IMR-90 (cell line): Measurements from ENCODE around the gene OR2T6. TPM values are rescaled to one million over a fixed set of nuclear protein-coding genes. Genes with fewer than 3 reads are reported as not detected.

Experiments used
- ATAC-seq: fragments of 200-7000 bp; cut with Tn5 transposase; 2 replicates; pipeline ENCODE4 v1.9.1; 2020; ENCODE audit warnings: low read depth, mild to moderate bottlenecking, moderate library complexity
- BruUV-seq: library from RNA; stranded (reverse); fragments of 400-500 nt; replicated peaks from 2 replicates; lab custom pipeline; 2021; lab: Mats Ljungman, UMichigan
- CTCF ChIA-PET: fragments of 300-600 bp; formaldehyde crosslinking; extraction: SDS; loops from one replicate; lab custom pipeline; 2021; ENCODE audit warnings: antibody characterized with exemption; lab: Yijun Ruan, JAX
- POLR2A ChIA-PET: fragments of 300-600 bp; sonication (Branson Sonifier 250); formaldehyde crosslinking; loops from one replicate; lab custom pipeline; 2022; ENCODE audit warnings: antibody characterized with exemption; ENCODE audit not compliant: unreplicated experiment; lab: Charles Lee
- DNase-seq: peaks from one replicate; pipeline ENCODE4 v3.0.0; 2013
- H2AFZ ChIP-seq: replicated peaks from 2 replicates; pipeline ENCODE3; 2013; ENCODE audit warnings: low read length, mild to moderate bottlenecking; ENCODE audit not compliant: poor library complexity
- H2AK5ac ChIP-seq: 2 replicates; pipeline ENCODE4 v1.6.1; 2013; ENCODE audit warnings: low read depth, low read length, inconsistent platforms
- H2AK9ac ChIP-seq: replicated peaks from 2 replicates; pipeline ENCODE3; 2013; ENCODE audit warnings: mild to moderate bottlenecking, low read depth, low read length, moderate library complexity; ENCODE audit not compliant: poor library complexity
- H2BK120ac ChIP-seq: 2 replicates; pipeline ENCODE4 v1.6.1; 2013; ENCODE audit warnings: low read depth, low read length, inconsistent platforms
- H2BK15ac ChIP-seq: 3 replicates; pipeline ENCODE4 v1.6.1; 2013; ENCODE audit warnings: low read depth, low read length, inconsistent platforms
- H2BK20ac ChIP-seq: 2 replicates; pipeline ENCODE4 v1.6.1; 2013; ENCODE audit warnings: low read depth, mild to moderate bottlenecking, inconsistent platforms, low read length, moderate library complexity
- H2BK5ac ChIP-seq: 2 replicates; pipeline ENCODE4 v1.6.1; 2013; ENCODE audit warnings: mild to moderate bottlenecking, low read depth, low read length, inconsistent platforms; ENCODE audit not compliant: poor library complexity, severe bottlenecking
- H3K14ac ChIP-seq: replicated peaks from 2 replicates; pipeline ENCODE4 v1.6.1; 2013; ENCODE audit warnings: low read depth, low read length, inconsistent platforms
- H3K18ac ChIP-seq: 2 replicates; pipeline ENCODE4 v1.6.1; 2013; ENCODE audit warnings: low read depth, low read length, control low read depth
- H3K23ac ChIP-seq: 2 replicates; pipeline ENCODE4 v1.6.1; 2013; ENCODE audit warnings: low read depth, low read length, inconsistent platforms
- H3K27ac ChIP-seq: 2 replicates; pipeline ENCODE4 v1.5.1; 2013; ENCODE audit warnings: mild to moderate bottlenecking, control low read depth, low read length; ENCODE audit not compliant: insufficient read depth
- H3K27me3 ChIP-seq: 2 replicates; pipeline ENCODE4 v1.6.1; 2013; ENCODE audit warnings: low read length; ENCODE audit not compliant: control insufficient read depth, insufficient read depth
- H3K36me3 ChIP-seq: 2 replicates; pipeline ENCODE4 v1.6.1; 2013; ENCODE audit warnings: low read length, mixed read lengths; ENCODE audit not compliant: control insufficient read depth, insufficient read depth
- H3K4ac ChIP-seq: 2 replicates; pipeline ENCODE4 v1.6.1; 2013; ENCODE audit warnings: low read depth, low read length, inconsistent platforms
- H3K4me1 ChIP-seq: 2 replicates; pipeline ENCODE4 v1.6.1; 2013; ENCODE audit warnings: low read length, mixed read lengths; ENCODE audit not compliant: control insufficient read depth, insufficient read depth
- H3K4me2 ChIP-seq: 2 replicates; pipeline ENCODE4 v1.6.1; 2013; ENCODE audit warnings: low read depth, mild to moderate bottlenecking, control low read depth, low read length, moderate library complexity
- H3K4me3 ChIP-seq: 2 replicates; pipeline ENCODE4 v1.5.1; 2013; ENCODE audit warnings: low read depth, mild to moderate bottlenecking, control low read depth, low read length, moderate library complexity; ENCODE audit not compliant: insufficient read depth
- H3K56ac ChIP-seq: 2 replicates; pipeline ENCODE4 v1.6.1; 2013; ENCODE audit warnings: low read length, inconsistent platforms; ENCODE audit not compliant: insufficient read depth; ENCODE audit errors: extremely low read depth
- H3K79me1 ChIP-seq, 2 experiments: 2 replicates each; pipeline ENCODE4 v1.6.1; 2013; ENCODE audit warnings: low read length in 2 of 2, inconsistent platforms in 1 of 2, low read depth in 1 of 2
- H3K9ac ChIP-seq: 2 replicates; pipeline ENCODE4 v1.6.1; 2013; ENCODE audit warnings: low read depth, low read length, control low read depth
- H3K9me1 ChIP-seq: 2 replicates; pipeline ENCODE4 v1.6.1; 2013; ENCODE audit warnings: low read length, inconsistent platforms; ENCODE audit not compliant: insufficient read depth
- H3K9me3 ChIP-seq: 2 replicates; pipeline ENCODE4 v1.6.1; 2013; ENCODE audit warnings: low read length; ENCODE audit not compliant: control insufficient read depth, insufficient read depth
- H4K20me1 ChIP-seq: 2 replicates; pipeline ENCODE4 v1.6.1; 2013; ENCODE audit warnings: low read length, inconsistent platforms; ENCODE audit not compliant: insufficient read depth
- H4K5ac ChIP-seq: 2 replicates; pipeline ENCODE4 v1.6.1; 2013; ENCODE audit warnings: mild to moderate bottlenecking, low read depth, low read length, control low read depth
- H4K8ac ChIP-seq, 2 experiments: 2 replicates each; pipeline ENCODE4 v1.6.1; 2013; ENCODE audit warnings: low read depth in 2 of 2, low read length in 2 of 2, control low read depth in 1 of 2, inconsistent platforms in 1 of 2
- H4K91ac ChIP-seq: 2 replicates; pipeline ENCODE4 v1.6.1; 2013; ENCODE audit warnings: low read depth, low read length, inconsistent platforms; ENCODE audit not compliant: insufficient read depth
- BHLHE40 ChIP-seq: fragments of 150-350 bp; IDR thresholded peaks from 2 replicates; pipeline ENCODE4 v1.6.1; 2016; ENCODE audit warnings: mild to moderate bottlenecking, low read depth, low read length
- CEBPB ChIP-seq: IDR thresholded peaks from 2 replicates; pipeline ENCODE4 v1.6.1; 2012; ENCODE audit warnings: low read depth, low read length, improper control_type of control experiment
- FOS ChIP-seq: fragments of 150-350 bp; IDR thresholded peaks from 2 replicates; pipeline ENCODE4 v1.6.1; 2016; ENCODE audit warnings: low read depth, low read length
- MAFK ChIP-seq: IDR thresholded peaks from 2 replicates; pipeline ENCODE4 v1.6.1; 2012; ENCODE audit warnings: low read depth, low read length, improper control_type of control experiment
- MXI1 ChIP-seq: IDR thresholded peaks from 2 replicates; pipeline ENCODE4 v1.6.1; 2012; ENCODE audit warnings: low read depth, mild to moderate bottlenecking, low read length, moderate library complexity, borderline replicate concordance
- POLR2A ChIP-seq: IDR thresholded peaks from 2 replicates; pipeline ENCODE4 v1.6.1; 2012; ENCODE audit warnings: mild to moderate bottlenecking, low read depth, low read length
- RAD21 ChIP-seq: IDR thresholded peaks from 2 replicates; pipeline ENCODE4 v1.6.1; 2012; ENCODE audit warnings: low read length, improper control_type of control experiment
- RCOR1 ChIP-seq: IDR thresholded peaks from 2 replicates; pipeline ENCODE4 v1.6.1; 2012; ENCODE audit warnings: mild to moderate bottlenecking, low read length, improper control_type of control experiment; ENCODE audit not compliant: insufficient replicate concordance
- WGBS, 2 experiments: methylation state at CpG; one replicate each; pipeline versions ENCODE4 v1.1.5 to v1.1.7; 2013; ENCODE audit warnings: missing lambda C conversion rate in 2 of 2; ENCODE audit not compliant: insufficient read length in 1 of 2; ENCODE audit errors: extremely low coverage in 2 of 2; 5-methylcytosine and 5-hydroxymethylcytosine counted together
- dilution Hi-C: fragments of 300-500 bp; cut with HindIII; formaldehyde crosslinking; loops from one replicate; pipeline ENCODE4 v1.14.3; 2018; ENCODE audit warnings: low sequenced_read_pairs; ENCODE audit not compliant: unreplicated experiment
- in situ Hi-C: fragments of 300-500 bp; cut with MboI; formaldehyde crosslinking; loops from 3 replicates; pipeline ENCODE4 v1.14.3; 2019; ENCODE audit warnings: low sequenced_read_pairs, inconsistent platforms, mixed read lengths
- intact Hi-C: fragments of 100-400 bp; cut with micrococcal nuclease; formaldehyde crosslinking; loops from 2 replicates; pipeline ENCODE4 v1.10.0; 2022
- polyA plus RNA-seq, 3 experiments: library from polyadenylated mRNA; depleted of rRNA; stranded (reverse); fragments of >200 nt; gene quantifications; 2 replicates each; pipeline ENCODE4 v1.2.3, GENCODE V29; 2012; ENCODE audit warnings: low replicate concordance in 1 of 3
- total RNA-seq: library from RNA; depleted of rRNA; stranded (reverse); fragments of >200 nt; gene quantifications from 2 replicates; pipeline ENCODE4 v1.2.3, GENCODE V29; 2012
- TF ChIP-seq, protein P1 (sequence below): fragments of 150-350 bp; IDR thresholded peaks from 2 replicates; pipeline ENCODE4 v1.6.1; 2016; ENCODE audit warnings: low read depth, mild to moderate bottlenecking, low read length, moderate library complexity, borderline replicate concordance
- TF ChIP-seq, protein P2 (sequence below): fragments of 150-350 bp; IDR thresholded peaks from 2 replicates; pipeline ENCODE4 v1.6.1; 2017; ENCODE audit warnings: mild to moderate bottlenecking, antibody characterized with exemption, low read length, low read depth

OR2T6 gene
- total and polyA plus RNA-seq, 2 of the 4 experiments (the other 2 are of a cell fraction) = not detected

DNA sequence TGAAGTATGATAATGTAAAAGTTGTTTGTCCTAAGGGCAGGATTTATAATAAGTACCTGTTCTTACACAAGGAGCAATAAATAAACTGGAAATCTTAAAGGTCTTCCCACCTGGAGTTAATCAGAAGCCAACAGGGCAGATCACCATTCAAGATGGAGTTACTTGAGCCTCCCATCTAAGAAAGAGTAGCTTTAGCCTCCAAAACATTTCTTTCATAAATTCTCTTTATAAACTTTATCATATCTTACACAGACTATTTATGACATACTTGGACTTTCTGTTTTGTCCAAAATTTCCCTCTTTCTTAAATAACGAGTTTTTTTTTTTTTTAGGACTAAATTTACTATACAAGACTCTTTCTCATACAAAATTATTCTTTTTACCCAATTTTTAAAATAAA is 45.8 kb downstream of the OR2T6 start:
- CTCF ChIA-PET = no interaction called here
- no peak overlapping the region for H3K4ac ChIP-seq
- no peak for TF ChIP-seq RAD21
- TF ChIP-seq CEBPB = no peak
- no peak for TF ChIP-seq RCOR1
- no peak for TF ChIP-seq FOS
- TF ChIP-seq, protein P1, sequence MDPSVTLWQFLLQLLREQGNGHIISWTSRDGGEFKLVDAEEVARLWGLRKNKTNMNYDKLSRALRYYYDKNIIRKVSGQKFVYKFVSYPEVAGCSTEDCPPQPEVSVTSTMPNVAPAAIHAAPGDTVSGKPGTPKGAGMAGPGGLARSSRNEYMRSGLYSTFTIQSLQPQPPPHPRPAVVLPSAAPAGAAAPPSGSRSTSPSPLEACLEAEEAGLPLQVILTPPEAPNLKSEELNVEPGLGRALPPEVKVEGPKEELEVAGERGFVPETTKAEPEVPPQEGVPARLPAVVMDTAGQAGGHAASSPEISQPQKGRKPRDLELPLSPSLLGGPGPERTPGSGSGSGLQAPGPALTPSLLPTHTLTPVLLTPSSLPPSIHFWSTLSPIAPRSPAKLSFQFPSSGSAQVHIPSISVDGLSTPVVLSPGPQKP = no peak
- TF ChIP-seq BHLHE40 = no peak
- TF ChIP-seq, protein P2, sequence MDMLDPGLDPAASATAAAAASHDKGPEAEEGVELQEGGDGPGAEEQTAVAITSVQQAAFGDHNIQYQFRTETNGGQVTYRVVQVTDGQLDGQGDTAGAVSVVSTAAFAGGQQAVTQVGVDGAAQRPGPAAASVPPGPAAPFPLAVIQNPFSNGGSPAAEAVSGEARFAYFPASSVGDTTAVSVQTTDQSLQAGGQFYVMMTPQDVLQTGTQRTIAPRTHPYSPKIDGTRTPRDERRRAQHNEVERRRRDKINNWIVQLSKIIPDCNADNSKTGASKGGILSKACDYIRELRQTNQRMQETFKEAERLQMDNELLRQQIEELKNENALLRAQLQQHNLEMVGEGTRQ = no peak
- no peak for TF ChIP-seq MAFK
- no peak for TF ChIP-seq MXI1
- no peak for TF ChIP-seq POLR2A
- no peak for ATAC-seq
- H2BK15ac ChIP-seq = no peak overlapping the region
- WGBS, 2 experiments = no CpG with 5 or more reads among the region's 1 CpG
- POLR2A ChIA-PET = no interaction called here
- H2AK9ac ChIP-seq = no peak overlapping the region
- H4K5ac ChIP-seq = no peak overlapping the region
- H4K91ac ChIP-seq = no peak overlapping the region
- H4K8ac ChIP-seq = no peak overlapping the region
- BruUV-seq = no TSS peak
- no peak overlapping the region for H2AFZ ChIP-seq
- no peak overlapping the region for H3K18ac ChIP-seq
- H3K56ac ChIP-seq = no peak overlapping the region
- dilution Hi-C loops = no loop called here
- H2BK5ac ChIP-seq = no peak overlapping the region
- no peak for DNase-seq
- peaks cover 9% of the 10 kb centered on the region for H3K9me3 ChIP-seq
- H3K36me3 ChIP-seq = no peaks in the 10 kb centered on the region
- H2AK5ac ChIP-seq = no peak overlapping the region
- H3K4me3 ChIP-seq = no peak overlapping the region
- no peak overlapping the region for H3K27ac ChIP-seq
- H3K9me1 ChIP-seq = no peaks in the 10 kb centered on the region
- H3K23ac ChIP-seq = no peak overlapping the region
- H3K79me1 ChIP-seq = no peaks in the 10 kb centered on the region
- in situ Hi-C loops = no loop called here
- intact Hi-C loops = no loop called here
- no peak overlapping the region for H3K14ac ChIP-seq
- no peak overlapping the region for H3K4me2 ChIP-seq
- no peak overlapping the region for H3K9ac ChIP-seq
- no peak overlapping the region for H2BK120ac ChIP-seq
- H3K27me3 ChIP-seq = no peaks in the 10 kb centered on the region
- no peaks in the 10 kb centered on the region for H4K20me1 ChIP-seq
- no peaks in the 10 kb centered on the region for H3K4me1 ChIP-seq
- no peak overlapping the region for H2BK20ac ChIP-seq
